ENCODE measurements around the gene VAV1. TPM values are rescaled to one million over a fixed set of nuclear protein-coding genes. Genes with fewer than 3 reads are reported as not detected.
A peak's percentile ranks its signal among the peaks of the same experiment; 100 is the strongest.

The VAV1 gene
- total and polyA plus RNA-seq, 8 donors: 1.7 to 130 (median 3.9) TPM

DNA sequence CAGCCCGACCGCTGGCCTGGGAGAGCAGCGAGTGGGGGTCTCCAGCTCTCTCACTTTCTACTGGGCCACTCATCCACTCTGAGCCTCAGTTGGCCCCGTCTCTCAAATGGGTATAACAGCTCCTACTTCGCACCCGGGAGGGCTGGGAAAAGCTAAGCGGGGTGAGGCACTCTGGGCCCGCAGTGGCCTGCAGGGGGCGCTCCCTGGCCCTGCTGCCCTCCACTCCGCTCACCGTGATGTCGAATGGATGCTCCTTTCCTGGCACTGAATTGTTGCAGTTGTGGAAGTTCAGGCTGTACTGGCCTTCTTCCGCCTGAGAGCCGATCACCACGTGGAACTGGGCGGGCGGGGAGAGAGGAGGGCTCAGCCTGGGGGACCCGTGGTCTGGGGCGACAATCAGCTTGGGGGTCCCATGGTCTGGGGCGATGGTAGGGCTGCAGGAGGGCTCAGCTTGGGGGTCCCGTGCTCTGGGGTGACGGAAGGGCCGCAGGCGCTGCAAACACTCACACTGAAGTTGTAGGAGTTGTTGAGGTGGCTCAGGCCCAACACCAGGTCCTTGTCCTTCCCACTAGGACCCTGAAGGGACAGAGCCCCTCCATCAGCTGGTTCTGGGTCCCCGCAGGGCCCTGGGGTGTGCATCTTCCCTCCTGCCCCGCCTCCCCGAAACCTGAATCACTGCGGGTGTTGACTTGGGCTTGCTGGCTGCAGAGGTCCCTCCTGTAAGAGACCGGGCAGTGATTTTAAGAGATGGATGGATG, 39.0 kb upstream of the VAV1 start:
- H3K36me3 ChIP-seq: peaks cover 10 to 50% (median 37%) of the 10 kb centered on the region in 4 donors
- no peak overlapping the region for H3K4me3 ChIP-seq
- H3K27ac ChIP-seq: no peak overlapping the region
- intact Hi-C loops (cut with DNase I; ENCODE audit: low total_unique reads): loop anchor here (10.0 kb wide), 1 partner anchor 131 kb away; no protein-coding TSS in a partner anchor
- H3K9me3 ChIP-seq: no peaks in the 10 kb centered on the region
- WGBS, 5 donors: 85 to 92% (median 92%) methylated on average over 18 to 29 of the region's 29 CpGs
- DNase-seq: no peak
- TF ChIP-seq POLR2AphosphoS5 (IDR thresholded peaks at IDR 0.05) (no peak), EP300 (IDR thresholded peaks at IDR 0.05) (no peak), CTCF (IDR thresholded peaks at IDR 0.05) (no peak)
- H3K27me3 ChIP-seq: no peaks in the 10 kb centered on the region
- peaks cover 27 to 54% (median 42%) of the 10 kb centered on the region in 4 donors for H3K4me1 ChIP-seq

DNA sequence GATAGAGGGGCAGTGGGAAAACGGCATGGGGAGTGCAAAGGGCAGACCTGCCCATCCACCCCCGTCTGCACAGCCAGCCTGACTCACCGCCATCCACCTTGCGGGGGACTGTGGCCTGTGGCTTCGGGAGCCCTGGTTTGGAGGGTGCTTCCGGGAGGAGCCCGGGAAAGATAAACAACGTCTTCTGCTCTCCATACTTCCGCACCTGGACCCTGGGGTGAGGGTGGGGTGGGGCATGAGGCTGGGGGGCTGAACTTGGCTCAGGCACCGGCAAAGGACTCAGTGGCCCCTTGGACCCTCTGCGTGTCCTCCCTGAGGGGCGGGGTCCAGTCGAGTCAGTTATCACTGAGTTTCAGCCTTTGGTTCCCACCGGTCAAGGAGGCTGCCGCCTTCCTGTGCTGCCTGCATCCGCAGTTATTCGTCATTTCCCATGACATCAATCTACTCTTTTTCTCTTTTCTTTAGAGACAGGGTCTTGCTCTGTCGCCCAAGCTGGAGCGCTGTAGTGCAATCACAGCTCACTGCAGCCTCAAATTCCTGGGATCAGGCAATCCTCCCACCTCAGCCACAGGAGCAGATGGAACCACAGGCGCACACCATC, 38.3 kb upstream of the VAV1 start:
- Histone ChIP-seq H3K27ac (no peak overlapping the region), H3K4me3 (no peak overlapping the region), H3K9me3 (no peaks in the 10 kb centered on the region), H3K27me3 (no peaks in the 10 kb centered on the region), H3K4me1 (peaks cover 30 to 54% (median 46%) of the 10 kb centered on the region in 4 donors), H3K36me3 (peaks cover 10 to 50% (median 37%) of the 10 kb centered on the region in 4 donors)
- 69 to 78% (median 70%) methylated on average over 20 of the region's 20 CpGs for WGBS, 5 donors
- DNase-seq: no peak
- intact Hi-C loops (cut with DNase I; ENCODE audit: low total_unique reads): loop anchor here (10.0 kb wide), 1 partner anchor 131 kb away; no protein-coding TSS in a partner anchor
- TF ChIP-seq CTCF (IDR thresholded peaks at IDR 0.05) (no peak), EP300 (IDR thresholded peaks at IDR 0.05) (no peak), POLR2A (IDR thresholded peaks at IDR 0.05) (no peak), POLR2AphosphoS5 (IDR thresholded peaks at IDR 0.05) (no peak)

DNA sequence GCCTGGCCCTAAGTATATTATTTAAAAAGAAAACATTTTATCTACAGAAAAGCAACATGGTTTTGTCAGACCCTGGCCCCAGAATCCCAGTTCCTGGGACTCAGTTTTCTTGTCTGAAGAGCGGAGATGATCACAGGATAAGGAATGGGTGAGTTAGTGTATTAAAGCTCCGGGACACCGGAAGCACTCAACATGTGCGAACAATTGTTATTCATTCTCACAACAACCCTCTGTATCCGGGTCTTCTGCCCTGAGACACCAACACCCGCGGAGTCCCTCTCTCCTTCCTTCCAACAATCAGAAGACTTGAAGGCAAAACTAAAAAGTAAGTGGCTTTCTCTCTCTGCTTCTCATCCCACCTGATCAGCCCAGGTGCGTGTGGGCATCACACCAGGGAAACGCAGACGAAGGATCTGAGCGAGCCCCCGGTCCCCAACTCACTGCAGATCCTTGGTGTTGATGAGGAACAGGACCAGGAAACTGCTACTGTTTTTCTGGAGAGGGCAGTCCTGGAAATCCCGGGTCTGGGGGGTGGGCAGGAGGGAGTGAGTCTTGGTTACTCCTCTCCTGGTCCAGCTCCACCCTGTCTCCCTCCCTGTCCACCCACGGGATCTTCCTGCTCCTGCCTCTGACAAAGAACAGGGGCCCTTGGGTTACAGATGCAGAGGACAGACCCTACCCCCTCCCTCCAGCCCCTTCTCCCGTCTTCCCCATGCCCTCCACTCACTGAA, 37.2 kb upstream of the VAV1 start:
- TF ChIP-seq CTCF (IDR thresholded peaks at IDR 0.05) (no peak), POLR2A (IDR thresholded peaks at IDR 0.05) (no peak), POLR2AphosphoS5 (IDR thresholded peaks at IDR 0.05) (no peak), EP300 (IDR thresholded peaks at IDR 0.05) (no peak)
- peak overlapping the region in 4 of 5 donors; percentile 93 to 99 (median 97) for H3K27ac ChIP-seq

More for the DNA sequence above, 37.2 kb upstream of the VAV1 start:
- 73 to 83% (median 79%) methylated on average over 15 of the region's 15 CpGs for WGBS, 5 donors
- Histone ChIP-seq H3K27me3 (no peaks in the 10 kb centered on the region), H3K9me3 (no peaks in the 10 kb centered on the region), H3K36me3 (peaks cover 10 to 42% (median 37%) of the 10 kb centered on the region in 4 donors), H3K4me3 (peak overlapping the region in 2 of 4 donors; percentile 62 to 91), H3K4me1 (peaks cover 25 to 51% (median 43%) of the 10 kb centered on the region in 4 donors)
- intact Hi-C loops (cut with DNase I; ENCODE audit: low total_unique reads): loop anchor here (10.0 kb wide), 1 partner anchor 129 kb away; no protein-coding TSS in a partner anchor
- no peak for DNase-seq
